Measurements from ENCODE around the gene RGS19.

GRCh38 chr20:64057628-64058498 lies 21.5 kb downstream of the RGS19 start:
- no peak for TF ChIP-seq POLR2A (IDR thresholded peaks at IDR 0.05; ENCODE audit: low read depth, low read length)
- TF ChIP-seq POLR2AphosphoS5 (IDR thresholded peaks at IDR 0.05; ENCODE audit: low read depth, low read length) = no peak
- no peak for TF ChIP-seq TAF1 (IDR thresholded peaks at IDR 0.05; ENCODE audit: borderline replicate concordance, low read depth, low read length)
